Spleen (tissue), 7 donors: Measurements from ENCODE around the gene WDFY1.

Experiments
- POLR2A ChIP-seq, 3 donors: fragments of 450-650 bp; IDR thresholded peaks; one replicate each; pipeline ENCODE4 v1.5.1; 2017; ENCODE audit warnings: antibody characterized with exemption in 3 of 3, mild to moderate bottlenecking in 1 of 3
- TF ChIP-seq, protein P1 (sequence below), 11 experiments: fragments of 200-600 bp in 7 of 11; fragments of 450-650 bp in 4 of 11; sonication (generic) in 4 of 11; IDR thresholded peaks in 8 of 11; conservative IDR thresholded peaks in 3 of 11; 1 replicate in 7 of 11; 2 replicates in 4 of 11; pipeline versions ENCODE4 v1.4.0 to v1.8.0; 2016 to 2021; ENCODE audit warnings: antibody characterized with exemption in 11 of 11, inconsistent platforms in 4 of 11, mild to moderate bottlenecking in 1 of 11
- donor health status: DM: no; HTN: no; CAD: no; lungs with moderate emphysema.
- donor health status: DM: no; HTN: no; CAD: no.
- donor health status: DM: no; HTN: no; CAD: no.

DNA sequence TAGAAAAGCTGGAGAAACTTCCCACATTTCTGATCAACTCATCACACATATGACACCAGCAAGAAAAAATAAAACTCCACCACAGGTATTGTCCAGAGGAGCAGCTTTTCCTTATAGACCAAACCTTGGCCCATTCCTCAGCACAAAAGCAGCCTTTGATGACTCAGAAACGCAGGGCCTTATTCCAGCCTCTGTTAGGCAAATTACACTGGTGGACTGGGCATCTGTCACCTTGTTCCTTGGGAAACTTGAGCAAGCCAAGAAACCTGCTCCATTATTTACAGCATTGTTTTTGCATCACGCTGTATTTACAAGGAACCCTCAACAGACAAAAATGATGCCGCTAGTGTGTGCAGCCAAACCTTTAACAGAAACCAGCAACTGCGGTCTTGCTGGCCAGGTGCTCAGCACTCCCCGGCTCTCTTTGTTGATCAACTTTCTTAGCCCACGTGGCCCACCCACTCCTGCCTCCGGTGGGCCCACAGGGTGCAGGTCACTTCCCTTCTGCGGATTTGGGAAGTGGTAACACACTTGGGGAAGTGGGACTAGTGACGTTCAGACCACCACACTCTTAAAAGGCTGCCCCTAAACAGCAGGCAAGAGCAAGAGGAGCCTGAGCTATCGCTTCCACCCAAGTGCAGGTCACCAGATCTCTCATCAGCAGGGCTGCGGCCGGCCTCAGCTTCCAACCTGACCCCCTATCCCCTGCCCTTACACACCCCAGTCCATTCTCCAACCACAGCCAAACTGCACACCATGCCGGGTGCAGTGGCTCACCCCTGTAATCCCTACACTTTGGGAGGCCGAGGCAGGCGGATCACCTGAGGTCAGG is 109.2 kb downstream of the WDFY1 start:
- peak in 2 of 3 donors; percentile 11 to 24 for TF ChIP-seq POLR2A (IDR thresholded peaks at IDR 0.05)
- TF ChIP-seq, protein P1, sequence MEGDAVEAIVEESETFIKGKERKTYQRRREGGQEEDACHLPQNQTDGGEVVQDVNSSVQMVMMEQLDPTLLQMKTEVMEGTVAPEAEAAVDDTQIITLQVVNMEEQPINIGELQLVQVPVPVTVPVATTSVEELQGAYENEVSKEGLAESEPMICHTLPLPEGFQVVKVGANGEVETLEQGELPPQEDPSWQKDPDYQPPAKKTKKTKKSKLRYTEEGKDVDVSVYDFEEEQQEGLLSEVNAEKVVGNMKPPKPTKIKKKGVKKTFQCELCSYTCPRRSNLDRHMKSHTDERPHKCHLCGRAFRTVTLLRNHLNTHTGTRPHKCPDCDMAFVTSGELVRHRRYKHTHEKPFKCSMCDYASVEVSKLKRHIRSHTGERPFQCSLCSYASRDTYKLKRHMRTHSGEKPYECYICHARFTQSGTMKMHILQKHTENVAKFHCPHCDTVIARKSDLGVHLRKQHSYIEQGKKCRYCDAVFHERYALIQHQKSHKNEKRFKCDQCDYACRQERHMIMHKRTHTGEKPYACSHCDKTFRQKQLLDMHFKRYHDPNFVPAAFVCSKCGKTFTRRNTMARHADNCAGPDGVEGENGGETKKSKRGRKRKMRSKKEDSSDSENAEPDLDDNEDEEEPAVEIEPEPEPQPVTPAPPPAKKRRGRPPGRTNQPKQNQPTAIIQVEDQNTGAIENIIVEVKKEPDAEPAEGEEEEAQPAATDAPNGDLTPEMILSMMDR (IDR thresholded peaks at IDR 0.05 in 8 of 11, conservative IDR thresholded peaks at IDR 0.05 in 3 of 11): no peak
